ENCODE data around the gene TTLL5.

Gene TTLL5

GRCh38 chr14:75660630-75661498, at the start of gene TTLL5, which contains the start of gene ERG28:
Gene TTLL5 (plus strand): TSS chr14:75661246. CDS start chr14:75663150, 1,904 bp downstream.
Gene ERG28 (minus strand): TSS chr14:75660876. CDS start chr14:75657502, 3,374 bp downstream.
- DNase-seq = peak; percentile 97

GRCh38 chr14:75612157-75612556, 48.9 kb upstream of the TTLL5 start:
- DNase-seq = no peak

DNA sequence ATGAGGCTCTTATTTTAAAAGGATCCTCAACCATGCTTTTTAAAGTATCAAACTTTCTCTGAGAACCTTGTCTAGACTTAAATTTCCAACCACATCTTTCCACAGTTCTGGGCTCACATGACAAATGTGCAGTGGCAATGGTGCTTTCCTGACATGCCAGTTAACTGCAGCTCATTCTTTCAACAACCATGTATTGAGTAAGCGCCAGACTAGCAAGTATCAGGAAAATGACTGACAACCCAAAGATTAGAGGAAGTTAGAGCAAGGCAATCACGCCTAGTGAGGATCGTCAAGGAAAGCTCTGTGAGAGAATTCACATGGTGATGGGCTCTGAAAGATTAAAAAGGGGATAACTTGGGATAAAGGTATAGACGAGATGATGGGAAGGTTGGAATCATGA, 46.9 kb upstream of the TTLL5 start:
- peak; percentile 42 for DNase-seq

- DNase-seq = peak; percentile 66
Observed at GRCh38 chr14:75615200-75615599, 45.8 kb upstream of the TTLL5 start.

DNA sequence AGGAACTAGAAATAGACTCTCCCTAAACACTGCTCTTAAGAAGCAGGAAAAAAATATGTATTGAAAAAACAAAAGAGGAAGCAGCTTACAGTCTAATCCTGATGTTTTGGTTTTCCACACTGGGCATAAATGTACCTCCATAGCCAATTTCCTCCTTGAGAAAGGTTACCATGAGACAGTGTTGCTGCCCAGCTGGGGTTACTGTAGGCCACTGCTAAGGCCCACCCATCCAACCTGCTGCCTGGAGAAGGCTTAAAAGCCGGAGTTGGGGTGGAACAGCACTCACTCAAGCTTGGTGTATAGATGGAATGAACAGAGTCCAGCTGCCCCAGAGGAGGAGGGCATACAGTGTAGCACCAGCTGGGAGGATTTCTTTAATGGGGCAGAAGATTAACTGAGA, 41.5 kb upstream of the TTLL5 start:
- DNase-seq = no peak

DNA sequence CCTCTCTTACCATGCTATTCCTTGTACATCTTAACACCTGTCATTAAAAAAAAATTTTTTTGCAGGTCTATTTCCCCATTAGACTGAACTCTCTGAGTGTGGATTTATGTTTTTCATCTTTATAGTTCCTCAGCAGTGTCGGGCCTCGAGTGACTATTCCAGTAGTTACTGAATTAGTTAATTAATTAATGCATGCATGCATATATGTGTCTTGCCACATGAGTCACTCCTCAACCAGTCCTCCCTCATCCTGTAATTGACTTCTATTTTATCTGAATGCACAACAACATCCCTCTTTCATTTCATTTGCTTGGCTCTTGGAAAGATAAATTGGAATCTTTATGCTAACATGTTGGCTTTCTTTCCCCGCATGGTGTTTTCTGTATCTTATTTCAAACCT, 36.0 kb upstream of the TTLL5 start:
- DNase-seq = no peak

GRCh38 chr14:75626396-75626795, 34.6 kb upstream of the TTLL5 start:
- no peak for DNase-seq

- no peak for DNase-seq
Observed at GRCh38 chr14:75626863-75627262, 34.2 kb upstream of the TTLL5 start.

DNA sequence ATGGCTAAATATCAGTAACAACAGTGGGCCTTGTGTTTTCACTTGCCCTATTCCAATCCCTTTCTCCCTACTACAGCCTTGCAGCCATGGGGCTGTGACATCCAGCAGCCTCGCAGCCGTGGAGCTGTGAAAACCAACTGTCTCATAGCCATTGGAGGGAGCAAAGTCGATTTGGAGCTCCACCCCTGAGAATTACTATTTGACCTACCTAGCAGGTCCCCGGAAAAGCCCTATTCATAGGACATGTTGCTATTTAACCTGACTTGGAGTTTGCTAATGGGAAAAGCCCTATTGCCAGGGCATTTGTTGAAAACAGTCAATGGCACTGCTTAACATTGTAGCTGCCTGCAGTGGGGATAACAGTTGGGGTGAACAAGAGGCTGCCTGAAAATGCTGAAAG, 33.6 kb upstream of the TTLL5 start:
- DNase-seq = no peak

GRCh38 chr14:75628816-75629215, 32.2 kb upstream of the TTLL5 start:
- no peak for DNase-seq

- no peak for DNase-seq
Observed at GRCh38 chr14:75630695-75631452, 30.2 kb upstream of the TTLL5 start.

GRCh38 chr14:75631453-75631831, 29.6 kb upstream of the TTLL5 start:
- no peak for DNase-seq

- DNase-seq = no peak
Observed at GRCh38 chr14:75634848-75635247, 26.2 kb upstream of the TTLL5 start.

GRCh38 chr14:75636100-75636692, 24.9 kb upstream of the TTLL5 start:
- DNase-seq = no peak

GRCh38 chr14:75640876-75641275, 20.2 kb upstream of the TTLL5 start:
- DNase-seq = no peak

- DNase-seq = no peak
Observed at GRCh38 chr14:75643985-75644384, 17.1 kb upstream of the TTLL5 start.

DNA sequence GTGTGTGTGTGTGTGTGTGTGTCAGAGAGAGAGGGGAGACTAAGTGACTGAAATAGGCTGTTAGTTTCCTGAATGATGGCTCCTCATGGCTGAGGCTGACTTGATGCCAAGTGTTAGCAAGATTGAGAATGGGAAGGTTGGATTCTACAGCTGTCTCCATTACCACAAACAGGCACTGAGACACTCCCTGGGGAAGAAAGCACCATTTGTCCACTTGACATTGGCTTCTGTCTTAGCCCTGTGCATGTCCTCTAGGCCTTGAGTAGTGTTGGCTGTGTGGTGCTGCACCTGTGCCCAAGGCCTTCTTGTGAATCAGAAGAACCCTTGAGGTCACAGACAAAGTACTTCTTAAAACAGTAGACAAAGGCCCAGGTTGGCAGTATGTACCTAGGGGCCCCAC, 16.0 kb upstream of the TTLL5 start:
- no peak for DNase-seq

DNA sequence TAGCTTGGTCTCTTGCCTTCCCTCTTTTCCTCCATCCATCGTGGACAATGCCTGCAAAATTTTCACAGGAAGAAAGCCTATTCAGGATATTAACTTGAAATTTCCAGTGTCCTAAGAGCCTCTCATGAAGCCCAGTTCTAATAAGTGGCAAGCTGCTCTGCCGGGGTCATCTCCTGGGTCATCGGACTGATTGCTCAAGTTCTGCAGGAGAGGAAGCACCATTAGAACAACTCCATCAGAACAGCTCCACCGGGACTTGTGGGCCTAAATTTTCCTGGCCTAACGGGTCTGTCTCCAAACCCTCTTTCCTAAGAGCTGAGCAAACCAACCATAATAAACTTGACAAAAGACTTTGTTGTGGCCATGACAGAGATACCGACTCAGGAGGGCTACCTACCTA, 14.3 kb upstream of the TTLL5 start:
- DNase-seq = no peak

GRCh38 chr14:75647640-75648039, 13.4 kb upstream of the TTLL5 start:
- no peak for DNase-seq

GRCh38 chr14:75648066-75648838, 12.8 kb upstream of the TTLL5 start:
- DNase-seq = no peak

- DNase-seq = no peak
Observed at GRCh38 chr14:75649337-75649736, 11.7 kb upstream of the TTLL5 start.

- no peak for DNase-seq
Observed at GRCh38 chr14:75649773-75650172, 11.3 kb upstream of the TTLL5 start.

Data from CD4-positive, alpha-beta T cell treated with Interferon gamma for 1 hour (primary cell).